ENCODE measurements around the gene SNAPC4.

SNAPC4 gene

GRCh38 chr9:136423432-136424146, 23.6 kb upstream of the SNAPC4 start:
- TF ChIP-seq TAF1 (IDR thresholded peaks at IDR 0.05; ENCODE audit: borderline replicate concordance, insufficient read depth, low read length), result no peak
- TF ChIP-seq POLR2AphosphoS5 (IDR thresholded peaks at IDR 0.05; ENCODE audit: low read depth, low read length), result no peak
- no peak for TF ChIP-seq FOXP2 (optimal IDR thresholded peaks at IDR 0.05; ENCODE audit: borderline replicate concordance, extremely low read depth, extremely low read length, insufficient read depth)
- no peak for TF ChIP-seq REST (IDR thresholded peaks at IDR 0.05; ENCODE audit: insufficient read depth in 1 of 2, low read depth in 2 of 2, low read length in 2 of 2)
- no peak for TF ChIP-seq SIN3A (IDR thresholded peaks at IDR 0.05; ENCODE audit: borderline replicate concordance, insufficient read depth, low read length)

GRCh38 chr9:136422876-136423275, 22.9 kb upstream of the SNAPC4 start:
- no peak for TF ChIP-seq SIN3A (IDR thresholded peaks at IDR 0.05; ENCODE audit: borderline replicate concordance, insufficient read depth, low read length)
- no peak for TF ChIP-seq TAF1 (IDR thresholded peaks at IDR 0.05; ENCODE audit: borderline replicate concordance, insufficient read depth, low read length)
- TF ChIP-seq FOXP2 (optimal IDR thresholded peaks at IDR 0.05; ENCODE audit: borderline replicate concordance, extremely low read depth, extremely low read length, insufficient read depth), result no peak
- TF ChIP-seq REST (IDR thresholded peaks at IDR 0.05; ENCODE audit: insufficient read depth in 1 of 2, low read depth in 2 of 2, low read length in 2 of 2), result no peak
- no peak for TF ChIP-seq POLR2AphosphoS5 (IDR thresholded peaks at IDR 0.05; ENCODE audit: low read depth, low read length)

- TF ChIP-seq TAF1 (IDR thresholded peaks at IDR 0.05; ENCODE audit: borderline replicate concordance, insufficient read depth, low read length) (no peak), POLR2AphosphoS5 (IDR thresholded peaks at IDR 0.05; ENCODE audit: low read depth, low read length) (no peak), FOXP2 (optimal IDR thresholded peaks at IDR 0.05; ENCODE audit: borderline replicate concordance, extremely low read depth, extremely low read length, insufficient read depth) (no peak), REST (IDR thresholded peaks at IDR 0.05; ENCODE audit: insufficient read depth in 1 of 2, low read depth in 2 of 2, low read length in 2 of 2) (no peak), SIN3A (IDR thresholded peaks at IDR 0.05; ENCODE audit: borderline replicate concordance, insufficient read depth, low read length) (no peak)
Measured at GRCh38 chr9:136421791-136422190, 21.8 kb upstream of the SNAPC4 start.

- TF ChIP-seq SIN3A (IDR thresholded peaks at IDR 0.05; ENCODE audit: borderline replicate concordance, insufficient read depth, low read length) (no peak), REST (IDR thresholded peaks at IDR 0.05; ENCODE audit: insufficient read depth in 1 of 2, low read depth in 2 of 2, low read length in 2 of 2) (no peak), TAF1 (IDR thresholded peaks at IDR 0.05; ENCODE audit: borderline replicate concordance, insufficient read depth, low read length) (no peak), FOXP2 (optimal IDR thresholded peaks at IDR 0.05; ENCODE audit: borderline replicate concordance, extremely low read depth, extremely low read length, insufficient read depth) (no peak), POLR2AphosphoS5 (IDR thresholded peaks at IDR 0.05; ENCODE audit: low read depth, low read length) (no peak)
Measured at GRCh38 chr9:136419092-136419420, 19.1 kb upstream of the SNAPC4 start.
